T1000 (cell line): ENCODE results near the gene CLASP1.
"Not testable (repeated sequence)": the region's sequence is repeated elsewhere in the genome, so short reads cannot be mapped to it uniquely, and the experiment has no call there.

Source experiments
- DNase-seq: peaks from one replicate; lab custom pipeline; 2025; ENCODE audit warnings: mixed read lengths; lab: John Stamatoyannopoulos, UW

CLASP1 gene

DNA sequence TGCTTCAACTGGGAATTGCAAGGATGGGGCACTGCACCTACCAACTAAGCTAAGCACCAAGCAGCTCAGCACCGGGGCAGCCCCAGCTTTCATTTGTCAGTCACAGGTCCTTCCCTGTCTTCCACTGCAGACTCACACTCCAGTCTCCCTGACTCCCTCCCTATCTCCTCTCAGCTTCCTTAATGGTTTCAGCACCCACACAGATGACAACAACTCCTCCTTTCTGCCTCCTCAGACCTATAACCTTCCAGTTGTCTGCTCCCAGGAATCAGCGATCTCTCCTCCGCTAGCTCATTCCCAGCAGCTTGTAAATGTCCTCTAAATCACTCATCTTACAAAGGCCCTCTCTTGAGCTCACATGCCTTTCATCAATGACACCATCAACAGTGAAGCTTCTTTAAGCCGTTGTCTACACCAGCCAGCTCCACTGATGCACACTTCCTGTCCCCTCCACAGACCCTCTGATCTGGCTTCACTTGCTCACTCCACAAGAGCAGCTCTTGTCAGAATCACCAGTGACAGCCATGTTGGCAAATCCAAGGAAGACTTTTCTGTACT, 32.1 kb downstream of the CLASP1 start:
- no peak for DNase-seq

DNA sequence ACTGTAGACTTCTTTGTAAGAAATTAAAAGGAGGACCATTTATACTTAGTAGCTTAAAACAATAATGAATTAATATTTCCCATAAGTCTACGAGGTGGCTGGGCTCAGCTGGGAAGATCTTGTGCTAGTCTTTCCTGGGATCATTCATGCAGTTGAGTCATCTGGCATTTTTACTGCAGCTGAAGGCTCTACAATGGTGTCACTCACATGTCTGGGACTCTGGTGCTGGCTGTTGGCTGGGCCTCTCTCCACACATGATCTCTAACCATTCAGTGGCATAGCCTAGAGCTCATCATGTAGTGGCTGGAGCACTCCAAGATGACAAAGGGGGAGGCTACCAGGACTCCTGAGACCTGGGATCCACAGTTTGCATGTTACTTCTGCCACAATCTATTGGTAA, 35.5 kb downstream of the CLASP1 start:
- DNase-seq = no peak

DNA sequence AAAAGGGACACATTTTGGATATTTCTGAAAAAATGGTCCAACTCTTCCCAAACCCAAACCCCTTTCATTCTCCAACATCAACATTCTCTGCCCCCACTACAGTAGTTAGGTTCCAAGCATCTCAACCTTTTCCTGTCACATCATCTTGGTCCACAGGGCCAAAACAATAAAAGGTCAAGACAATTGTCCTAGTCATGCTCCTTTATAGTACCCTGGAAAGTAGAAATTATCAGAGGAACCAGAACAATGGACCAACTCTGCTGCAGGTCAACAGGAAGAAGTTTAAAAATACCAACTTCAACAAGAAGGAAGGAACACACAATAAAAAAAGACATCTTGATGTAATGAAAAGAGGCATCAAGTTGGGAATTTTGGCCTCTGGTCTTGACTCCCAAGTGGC, 36.1 kb downstream of the CLASP1 start:
- DNase-seq = no peak

DNA sequence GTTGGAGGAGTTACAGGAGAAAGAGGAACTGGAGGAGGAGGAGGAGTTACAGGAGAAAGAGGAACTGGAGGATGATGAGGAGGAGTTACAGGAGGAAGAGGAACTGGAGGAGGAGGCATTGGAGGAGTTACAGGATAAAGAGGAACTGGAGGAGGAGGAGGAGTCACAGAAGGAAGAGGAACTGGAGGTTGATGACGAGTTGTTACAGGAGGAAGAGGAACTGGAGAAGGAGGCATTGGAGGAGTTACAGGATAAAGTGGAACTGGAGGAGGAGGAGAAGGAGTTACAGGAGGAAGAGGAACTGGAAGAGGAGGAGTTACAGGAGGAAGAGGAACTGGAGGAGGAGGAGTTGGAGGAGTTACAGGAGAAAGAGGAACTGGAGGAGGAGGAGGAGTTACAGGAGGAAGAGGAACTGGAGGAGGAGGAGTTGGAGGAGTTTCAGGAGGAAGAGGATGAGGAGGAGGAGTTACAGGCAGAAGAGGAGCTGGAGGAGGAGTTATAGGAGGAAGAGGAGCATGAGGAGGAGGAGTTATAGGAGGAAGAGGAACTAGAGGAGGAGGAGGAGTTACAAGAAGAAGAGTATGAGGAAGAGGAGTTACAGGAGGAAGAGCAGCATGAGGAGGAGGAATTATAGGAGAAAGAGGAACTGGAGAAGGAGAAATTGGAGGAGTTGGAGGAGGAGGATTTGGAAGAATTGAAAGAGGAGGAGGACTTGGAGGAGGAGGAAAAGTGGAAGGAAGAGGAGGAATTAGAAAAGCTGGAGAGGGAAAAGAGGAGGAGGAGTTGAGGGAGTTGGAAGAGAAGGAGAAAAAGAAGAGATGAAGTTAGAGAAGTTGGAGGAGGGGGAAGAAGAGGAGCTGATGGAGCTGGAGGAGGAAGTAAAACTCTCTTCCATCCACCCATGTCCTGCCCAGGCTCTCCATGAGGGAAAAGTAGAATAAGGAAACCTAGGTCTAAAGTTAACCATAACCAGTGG, 37.2 kb downstream of the CLASP1 start:
- no peak for DNase-seq

DNA sequence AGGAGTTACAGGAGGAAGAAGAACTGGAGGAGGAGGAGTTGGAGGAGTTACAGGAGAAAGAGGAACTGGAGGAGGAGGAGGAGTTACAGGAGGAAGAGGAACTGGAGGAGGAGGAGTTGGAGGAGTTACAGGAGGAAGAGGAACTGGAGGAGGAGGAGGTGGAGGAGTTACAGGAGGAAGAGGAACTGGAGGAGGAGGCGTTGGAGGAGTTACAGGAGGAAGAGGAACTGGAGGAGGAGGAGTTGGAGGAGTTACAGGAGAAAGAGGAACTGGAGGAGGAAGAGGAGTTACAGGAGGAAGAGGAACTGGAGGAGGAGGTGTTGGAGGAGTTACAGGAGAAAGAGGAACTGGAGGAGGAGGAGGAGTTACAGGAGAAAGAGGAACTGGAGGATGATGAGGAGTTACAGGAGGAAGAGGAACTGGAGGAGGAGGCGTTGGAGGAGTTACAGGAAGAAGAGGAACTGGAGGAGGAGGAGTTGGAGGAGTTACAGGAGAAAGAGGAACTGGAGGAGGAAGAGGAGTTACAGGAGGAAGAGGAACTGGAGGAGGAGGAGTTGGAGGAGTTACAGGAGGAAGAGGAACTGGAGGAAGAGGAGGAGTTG, 38.1 kb downstream of the CLASP1 start:
- DNase-seq = not testable (repeated sequence)

DNA sequence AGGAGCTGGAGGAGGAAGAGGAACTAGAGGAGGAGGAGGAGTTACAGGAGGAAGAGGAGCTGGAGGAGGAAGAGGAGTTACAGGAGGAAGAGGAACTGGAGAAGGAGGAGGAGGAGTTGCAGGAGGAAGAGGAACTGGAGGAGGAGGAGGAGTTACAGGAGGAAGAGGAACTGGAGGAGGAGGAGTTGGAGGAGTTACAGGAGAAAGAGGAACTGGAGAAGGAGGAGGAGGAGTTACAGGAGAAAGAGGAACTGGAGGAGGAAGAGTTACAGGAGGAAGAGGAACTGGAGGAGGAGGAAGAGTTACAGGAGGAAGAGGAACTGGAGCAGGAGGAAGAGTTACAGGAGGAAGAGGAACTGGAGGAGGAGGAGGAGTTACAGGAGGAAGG, 38.8 kb downstream of the CLASP1 start:
- not testable (repeated sequence) for DNase-seq

DNA sequence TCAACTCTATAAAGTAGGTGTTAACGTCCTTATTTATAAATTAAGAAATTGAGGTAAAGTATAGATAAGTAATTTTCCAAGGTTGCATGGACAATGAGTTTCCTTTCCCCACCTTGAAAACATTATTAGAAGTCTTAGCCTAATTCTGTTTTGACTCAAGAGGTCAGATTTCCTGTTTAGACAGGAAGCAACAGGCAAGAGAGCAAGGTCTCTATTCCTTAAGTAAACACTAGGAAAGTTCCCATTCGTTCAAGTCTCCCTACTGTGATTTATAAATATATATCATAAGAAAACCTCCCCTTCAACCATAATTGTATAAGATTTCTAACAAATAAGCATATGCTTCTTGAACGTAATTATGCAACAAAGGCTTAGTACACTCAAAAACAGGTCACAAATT, 40.3 kb downstream of the CLASP1 start:
- DNase-seq = no peak

DNA sequence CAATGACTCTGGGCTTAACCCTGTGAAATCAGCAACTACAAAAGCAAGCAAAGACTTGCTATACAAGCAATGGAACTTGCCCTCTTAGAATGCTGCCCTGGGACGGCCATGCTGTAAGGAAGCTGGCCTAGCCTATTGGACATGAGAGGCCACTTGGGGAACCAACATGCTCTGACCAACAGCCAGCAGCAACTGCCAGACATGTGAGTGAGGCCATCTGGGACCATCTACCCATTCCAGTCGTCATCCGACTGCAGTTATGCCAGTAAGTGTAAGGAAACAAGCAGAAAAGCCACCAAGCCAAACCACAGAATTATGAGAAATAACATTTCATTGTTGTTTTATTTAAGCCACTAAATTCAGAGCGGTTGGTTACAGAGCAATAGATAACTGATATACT, 40.9 kb downstream of the CLASP1 start:
- DNase-seq = no peak

DNA sequence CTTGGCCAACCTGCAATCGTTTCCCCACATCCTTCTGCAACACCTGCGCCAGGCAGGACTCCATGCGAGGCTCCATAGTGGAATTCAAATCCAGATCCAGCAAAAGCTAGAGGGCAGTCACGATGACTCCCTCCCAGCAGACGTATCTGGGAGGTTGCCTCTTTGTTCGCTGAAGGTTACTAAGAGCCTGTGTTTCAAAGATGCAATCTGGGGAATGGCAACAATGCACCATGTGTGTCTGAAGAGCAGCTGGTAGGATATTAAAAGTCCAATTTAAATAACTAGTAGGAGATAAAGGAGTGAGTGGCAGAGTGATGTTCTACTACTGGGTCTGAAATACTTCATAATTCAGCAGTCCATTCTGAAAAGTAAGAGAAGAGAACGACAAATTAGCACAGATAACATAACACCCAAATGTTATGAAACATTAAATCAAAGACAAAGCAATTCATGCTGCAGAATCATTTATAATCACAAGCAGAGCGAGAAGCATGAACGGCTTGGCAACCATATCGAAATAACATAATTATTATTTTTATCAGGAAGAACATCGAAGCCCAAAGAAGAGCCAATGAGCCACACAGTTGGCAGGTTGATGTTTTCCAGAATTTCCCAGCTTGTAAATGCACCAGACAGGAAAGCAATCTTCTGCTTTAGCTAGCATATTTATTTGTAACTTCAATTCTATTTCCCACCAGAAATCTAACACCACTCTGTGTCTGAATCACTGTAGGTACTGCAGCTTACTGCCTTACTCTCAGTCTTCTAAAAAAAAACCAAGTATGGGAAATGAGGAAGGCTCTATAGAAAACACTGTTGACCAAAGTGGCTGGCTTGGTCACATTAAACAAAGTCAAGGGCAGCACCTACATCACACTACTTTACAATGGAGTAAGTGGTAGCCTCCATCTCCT, 43.2 kb downstream of the CLASP1 start:
- DNase-seq = no peak

DNA sequence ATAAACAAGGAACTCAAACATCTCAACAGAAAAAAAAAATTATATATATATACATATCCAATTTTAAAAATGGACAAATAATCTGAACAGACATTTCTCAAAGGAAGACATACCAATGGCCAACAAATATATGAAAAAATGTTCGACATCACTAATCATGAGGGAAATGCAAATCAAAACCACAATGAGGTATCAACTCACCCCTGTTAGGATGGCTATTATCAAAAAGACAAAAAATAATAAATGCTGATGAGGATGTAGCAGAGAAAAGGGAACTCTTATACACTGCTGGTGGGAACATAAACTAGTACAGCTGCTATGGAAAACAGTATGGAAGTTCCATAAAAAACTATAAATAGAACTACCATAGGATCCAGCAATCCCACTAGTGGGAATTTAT, 46.1 kb downstream of the CLASP1 start:
- no peak for DNase-seq

DNA sequence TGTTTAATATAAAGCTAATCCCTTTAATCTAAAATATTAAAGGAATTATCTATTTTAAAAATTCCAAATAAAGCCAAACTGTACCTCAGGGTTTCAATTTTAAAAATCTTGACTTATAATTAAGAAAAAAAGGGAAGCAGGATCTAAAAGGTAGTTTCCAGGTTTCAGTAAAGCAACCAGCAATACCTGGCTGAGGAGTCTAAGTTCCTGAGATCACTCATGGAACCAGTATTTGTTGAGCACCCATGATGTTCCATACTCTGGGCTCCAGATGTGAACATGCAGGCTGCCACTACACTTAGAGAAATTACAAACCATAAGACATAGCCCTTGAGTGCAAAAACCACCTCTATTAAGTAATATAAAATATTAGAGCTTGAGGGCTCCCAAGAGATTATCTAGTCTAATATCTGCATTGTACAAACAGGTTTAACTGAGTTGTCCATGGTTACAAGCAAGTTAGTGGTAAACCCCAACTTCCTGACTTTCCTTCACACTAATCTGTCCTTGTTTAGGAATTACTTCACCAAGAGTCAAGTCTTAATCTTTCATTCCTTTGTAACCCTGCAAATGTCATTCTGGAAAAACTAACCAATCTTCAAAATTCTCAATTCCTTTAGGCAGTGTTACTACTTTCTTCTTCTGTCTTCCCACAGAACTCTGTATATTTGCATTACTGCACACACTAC, 49.2 kb downstream of the CLASP1 start:
- DNase-seq = no peak

DNA sequence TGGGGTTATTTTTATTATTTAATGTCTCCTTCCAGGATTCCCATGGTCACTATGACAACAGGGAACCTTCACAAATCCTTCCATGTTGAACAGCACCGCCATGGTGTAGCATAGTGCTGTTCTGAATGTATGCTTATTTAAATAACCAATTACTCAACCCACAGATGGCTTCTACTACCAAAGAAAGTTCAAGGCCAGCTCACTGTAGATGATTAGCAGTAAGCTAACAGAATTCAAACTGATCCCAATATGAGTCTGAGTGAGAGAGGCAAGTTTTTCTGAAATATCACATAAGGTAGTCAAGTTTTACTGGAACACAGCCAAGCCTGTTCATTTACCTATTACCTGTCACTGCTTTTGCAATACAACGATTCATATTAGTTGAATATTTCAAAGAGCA, 51.2 kb downstream of the CLASP1 start:
- DNase-seq = no peak

DNA sequence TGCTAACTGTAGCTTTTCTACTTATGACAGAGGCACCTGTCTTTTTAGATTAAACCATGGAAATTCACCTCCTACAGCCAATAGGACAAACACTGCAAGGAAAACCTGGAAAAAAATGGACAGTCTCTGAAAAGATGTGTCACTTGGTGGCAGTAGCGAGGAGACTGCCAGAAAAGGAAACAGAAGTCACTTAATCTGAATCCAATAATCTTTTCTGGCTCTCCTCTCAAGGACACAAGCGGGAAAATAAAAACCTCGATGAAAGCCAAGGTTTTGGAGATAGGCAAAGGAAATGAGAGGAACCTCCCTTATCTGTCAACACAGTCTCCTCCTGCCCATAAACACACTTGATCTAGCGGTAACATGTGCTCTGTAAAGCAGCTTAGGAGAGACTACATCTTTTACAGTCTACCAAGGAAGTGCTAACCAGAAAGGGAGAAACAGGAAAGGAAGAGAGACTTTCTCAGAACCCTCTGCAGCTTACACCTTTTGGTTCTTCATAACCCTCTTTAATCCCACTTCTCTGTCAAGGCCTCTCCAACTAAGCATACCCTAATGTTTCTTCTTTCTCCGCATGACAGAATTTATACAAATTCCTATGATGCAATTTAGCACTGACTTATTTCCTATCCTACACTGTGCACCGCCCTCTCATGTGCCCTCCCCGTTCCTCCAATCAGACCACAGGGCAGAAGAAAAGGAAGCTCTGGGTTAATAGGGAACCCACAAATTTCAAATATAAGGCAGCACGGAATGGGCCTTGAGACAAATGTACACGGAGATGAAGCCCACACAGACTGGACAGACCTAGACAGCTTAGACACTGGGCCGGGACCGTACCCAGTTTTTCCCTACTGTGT, 52.8 kb downstream of the CLASP1 start:
- DNase-seq = no peak

DNA sequence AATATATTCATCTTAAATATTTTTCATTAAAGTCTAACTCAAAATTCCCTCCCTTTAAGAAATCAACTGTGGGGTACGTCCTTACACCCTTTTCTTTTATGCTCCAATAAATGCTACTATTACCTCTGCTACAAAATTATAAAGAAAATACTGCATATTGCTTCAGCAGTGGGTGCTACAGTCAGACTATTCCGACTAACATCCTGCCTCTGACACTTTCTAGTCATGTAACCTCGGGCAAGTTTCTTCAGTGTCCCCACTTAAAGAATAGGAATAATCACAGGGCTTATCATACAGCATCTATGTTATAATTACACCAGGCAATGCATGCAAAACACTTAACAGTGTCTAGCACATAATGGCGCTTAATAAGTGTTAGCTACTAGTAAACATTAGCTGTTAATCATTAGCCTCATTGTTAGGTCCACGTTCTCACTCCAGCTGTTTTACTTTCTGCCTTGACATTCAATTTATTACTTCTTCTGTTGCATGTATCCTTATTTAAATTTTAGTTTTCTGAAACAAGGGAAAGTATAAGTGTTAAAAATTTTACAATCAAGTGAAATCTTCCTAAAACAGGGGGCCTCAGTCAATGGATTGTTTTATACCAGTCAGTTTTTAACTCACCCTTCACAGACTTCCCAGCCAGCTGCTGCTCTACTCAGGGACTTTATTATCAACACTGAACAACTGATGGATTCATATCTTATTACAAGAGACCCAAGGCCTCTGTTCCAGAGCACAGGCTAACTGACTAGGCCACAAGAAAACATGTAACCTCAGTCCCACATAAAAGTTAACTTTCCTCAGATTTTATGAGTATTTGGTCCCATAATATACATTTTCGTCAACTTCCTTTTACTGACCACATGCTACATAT, 54.0 kb downstream of the CLASP1 start:
- DNase-seq = no peak

DNA sequence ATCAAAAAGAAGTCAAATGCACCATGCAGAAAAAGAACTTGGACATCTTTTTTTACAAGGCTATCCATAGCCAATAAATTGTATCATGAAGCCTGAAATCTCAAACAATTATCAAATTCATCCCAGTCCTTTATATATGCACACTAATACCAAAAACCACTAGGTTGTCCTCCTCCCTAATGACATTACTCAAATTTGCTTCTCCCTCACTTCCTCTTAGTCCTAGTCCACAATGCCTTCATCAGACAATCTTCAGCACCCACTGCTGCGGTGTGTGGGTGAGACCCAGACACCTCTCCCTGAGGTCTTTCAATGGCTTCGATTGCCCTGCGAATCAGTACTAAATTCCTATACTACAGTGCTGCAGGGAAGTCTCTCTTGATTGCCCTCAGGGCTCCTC, 58.1 kb downstream of the CLASP1 start:
- no peak for DNase-seq

DNA sequence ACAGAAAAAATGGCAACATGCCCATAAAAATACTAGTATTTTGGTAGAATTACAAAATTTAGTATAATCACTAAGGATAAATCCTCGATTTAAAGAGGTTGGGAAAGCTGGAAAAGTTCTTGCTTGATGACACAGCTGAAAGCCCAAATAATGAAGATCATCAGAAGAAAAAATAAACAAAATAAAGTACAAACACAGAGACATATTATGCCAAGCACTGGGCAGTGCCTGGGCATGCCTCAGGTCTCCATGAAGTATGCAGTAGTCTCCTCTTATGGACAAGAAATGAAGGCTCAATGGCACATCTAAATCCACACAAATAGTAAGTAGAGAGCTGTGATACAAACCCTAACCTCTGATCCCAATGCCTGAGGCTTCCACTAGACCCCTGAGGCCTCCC, 60.9 kb downstream of the CLASP1 start:
- no peak for DNase-seq

DNA sequence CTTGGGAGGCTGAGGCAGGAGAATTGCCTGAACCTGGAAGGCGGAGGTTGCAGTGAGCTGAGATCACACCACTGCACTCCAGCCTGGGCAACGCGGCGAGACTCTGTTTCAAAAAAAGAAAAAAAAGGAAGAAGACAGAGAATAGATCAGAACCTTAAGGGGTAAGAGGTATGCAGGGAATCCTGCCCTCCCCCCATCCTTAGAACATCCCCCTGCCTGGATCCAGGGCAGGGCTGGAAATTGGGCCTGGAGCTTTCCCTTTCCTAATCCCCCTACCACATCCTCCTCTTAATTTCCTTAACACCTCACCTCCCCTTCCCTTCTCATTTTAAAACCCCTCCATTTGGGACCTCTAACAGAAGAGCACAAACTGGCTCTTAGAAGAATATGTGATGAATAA, 62.1 kb downstream of the CLASP1 start:
- DNase-seq = no peak

DNA sequence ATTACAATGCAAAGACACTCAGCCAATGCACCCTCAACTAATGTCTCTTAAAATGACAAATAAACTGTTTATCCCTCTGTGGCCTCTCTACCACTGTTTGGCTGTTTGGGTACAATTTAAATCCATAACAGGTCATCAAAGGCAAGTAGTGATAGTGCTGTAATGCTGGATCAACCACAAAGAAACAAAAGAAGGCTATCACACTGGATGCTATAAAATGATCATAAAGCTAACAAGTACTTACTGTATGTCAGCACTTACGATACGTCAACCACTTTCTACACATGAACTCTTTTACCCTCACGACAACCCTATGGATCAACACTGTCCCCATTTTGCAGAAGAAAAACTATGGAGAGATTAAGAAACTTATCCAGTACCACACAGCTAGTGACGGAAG, 64.5 kb downstream of the CLASP1 start:
- no peak for DNase-seq

DNA sequence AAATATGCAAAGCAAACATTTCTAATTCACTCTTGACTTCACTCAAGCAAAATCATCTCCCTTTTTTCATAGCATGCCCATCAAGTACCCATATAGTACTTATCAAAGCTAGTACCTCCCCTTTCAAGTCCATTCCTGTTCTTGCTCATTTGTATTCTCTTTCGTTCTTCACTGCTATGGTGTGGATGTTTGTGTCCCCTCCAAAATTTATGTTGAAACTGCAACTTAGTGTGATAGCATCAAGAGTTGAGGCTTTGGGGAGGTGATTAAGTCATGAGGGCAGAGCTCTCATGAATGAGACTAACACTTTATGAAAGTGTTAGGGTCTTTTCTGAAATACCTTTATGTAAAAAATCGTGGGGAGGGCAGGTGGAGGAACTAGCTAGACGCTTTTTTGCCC, 65.7 kb downstream of the CLASP1 start:
- no peak for DNase-seq

DNA sequence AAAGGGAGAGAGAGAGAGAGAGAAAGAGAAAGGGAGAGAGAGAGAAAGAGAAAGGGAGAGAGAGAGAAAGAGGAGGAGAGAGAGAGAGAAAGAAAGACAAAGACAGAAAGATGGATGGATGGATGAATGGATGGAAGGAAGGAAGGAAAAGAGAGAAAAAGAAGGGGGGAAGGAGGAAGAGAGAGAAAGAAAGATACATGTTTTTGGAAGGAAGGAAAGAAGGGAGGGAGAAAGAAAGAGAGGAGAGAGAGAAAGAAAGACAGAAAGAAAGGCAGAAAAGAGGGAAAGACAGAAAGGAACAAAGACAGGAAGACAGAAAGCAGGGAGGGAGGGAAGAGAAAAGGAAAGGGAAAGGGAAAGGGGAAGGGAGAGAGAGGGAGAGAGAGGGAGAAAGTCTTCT, 67.0 kb downstream of the CLASP1 start:
- DNase-seq = no peak
